K562 (cell line): ENCODE data around the gene PPP1R16B. TPM values are rescaled to one million over a fixed set of nuclear protein-coding genes. Genes with fewer than 3 reads are reported as not detected.

ENCODE experiments used
- BACH1 ChIP-seq: fragments of 200-800 bp; sonication (Bioruptor generic); IDR thresholded peaks from 2 replicates; pipeline ENCODE4 v1.6.1; 2016; ENCODE audit warnings: missing genetic modification characterization, missing compliant biosample characterization
- CCAR2 ChIP-seq: fragments of 200-400 bp; formaldehyde crosslinking; IDR thresholded peaks from 2 replicates; pipeline ENCODE4 v1.6.1; 2017; ENCODE audit warnings: mild to moderate bottlenecking, low read depth, low read length
- ETV6 ChIP-seq, 3 experiments: fragments of 150-350 bp in 1 of 3; sonication (generic) in 1 of 3; formaldehyde crosslinking in 1 of 3; IDR thresholded peaks; 2 replicates each; pipeline versions ENCODE4 v1.6.1 to v1.8.0; 2014 to 2022; ENCODE audit warnings: borderline replicate concordance in 2 of 3, low read depth in 2 of 3, antibody characterized with exemption in 1 of 3, low read length in 1 of 3, mild to moderate bottlenecking in 1 of 3, missing genetic modification reagents in 1 of 3
- FOXK1 ChIP-seq: sonication (generic); formaldehyde crosslinking; IDR thresholded peaks from 2 replicates; pipeline ENCODE4 v1.8.0; 2022; ENCODE audit warnings: missing genetic modification reagents, mild to moderate bottlenecking, borderline replicate concordance
- FOXP1 ChIP-seq: sonication (generic); formaldehyde crosslinking; IDR thresholded peaks from 2 replicates; pipeline ENCODE4 v1.8.0; 2022; ENCODE audit warnings: mild to moderate bottlenecking, missing genetic modification reagents
- GABPA ChIP-seq: fragments of 200-800 bp; sonication (Bioruptor generic); conservative IDR thresholded peaks from 2 replicates; pipeline ENCODE4 v1.6.1; 2016; ENCODE audit warnings: low read depth, missing genetic modification characterization, missing compliant biosample characterization
- KDM1A ChIP-seq, 2 experiments: fragments of 450-650 bp; IDR thresholded peaks; 2 replicates each; pipeline ENCODE4 v1.6.1; 2016; ENCODE audit warnings: mild to moderate bottlenecking in 2 of 2
- MCM2 ChIP-seq: fragments of 450-650 bp; IDR thresholded peaks from 2 replicates; pipeline ENCODE4 v1.6.1; 2017; ENCODE audit warnings: low read depth, mild to moderate bottlenecking
- MIER1 ChIP-seq: fragments of 450-650 bp; IDR thresholded peaks from 2 replicates; pipeline ENCODE4 v1.6.1; 2016; ENCODE audit warnings: antibody characterized with exemption, mild to moderate bottlenecking, low read depth
- PML ChIP-seq: IDR thresholded peaks from 2 replicates; pipeline ENCODE4 v1.6.1; 2012; ENCODE audit warnings: low read length, inconsistent platforms
- POLR2AphosphoS5 ChIP-seq: IDR thresholded peaks from 2 replicates; pipeline ENCODE4 v1.6.1; 2011; ENCODE audit warnings: mild to moderate bottlenecking, low read depth, low read length, moderate library complexity; ENCODE audit not compliant: control insufficient read depth, insufficient read depth
- RAD21 ChIP-seq, 2 experiments: fragments of 250-450 bp in 1 of 2; fragments of 450-650 bp in 1 of 2; sonication (Bioruptor Pico) in 1 of 2; formaldehyde crosslinking in 1 of 2; IDR thresholded peaks in 1 of 2; conservative IDR thresholded peaks in 1 of 2; 2 replicates each; pipeline versions ENCODE4 v1.4.0 to v1.8.0; 2020 to 2022; ENCODE audit warnings: mild to moderate bottlenecking in 2 of 2, moderate library complexity in 1 of 2
- RNF2 ChIP-seq: sonication (generic); IDR thresholded peaks from 2 replicates; pipeline ENCODE4 v1.6.1; 2016
- SMARCE1 ChIP-seq: fragments of 450-650 bp; IDR thresholded peaks from 2 replicates; pipeline ENCODE4 v1.7.1; 2016; ENCODE audit warnings: mild to moderate bottlenecking
- TCF3 ChIP-seq: sonication (generic); formaldehyde crosslinking; IDR thresholded peaks from 2 replicates; pipeline ENCODE4 v1.4.0; 2020; ENCODE audit warnings: mild to moderate bottlenecking, missing genetic modification reagents
- UBTF ChIP-seq, 2 experiments: IDR thresholded peaks; 2 replicates each; pipeline ENCODE4 v1.6.1; 2012; ENCODE audit warnings: improper control_type of control experiment in 2 of 2, low read depth in 2 of 2, low read length in 2 of 2, borderline replicate concordance in 1 of 2
- ZBTB17 ChIP-seq: fragments of 450-650 bp; formaldehyde crosslinking; IDR thresholded peaks from 2 replicates; pipeline ENCODE4 v1.4.0; 2020; ENCODE audit warnings: mild to moderate bottlenecking
- ZFP36 ChIP-seq: fragments of 150-350 bp; IDR thresholded peaks from 2 replicates; pipeline ENCODE4 v1.6.1; 2018; ENCODE audit warnings: low read length, low read depth; ENCODE audit not compliant: partially characterized antibody
- ZNF282 ChIP-seq: sonication (generic); formaldehyde crosslinking; IDR thresholded peaks from 2 replicates; pipeline ENCODE4 v1.8.1; 2023; ENCODE audit warnings: missing genetic modification reagents
- ZNF311 ChIP-seq: fragments of 250-450 bp; sonication (Bioruptor Pico); IDR thresholded peaks from 2 replicates; pipeline ENCODE4 v1.4.0; 2020; ENCODE audit warnings: mild to moderate bottlenecking, moderate library complexity
- polyA plus RNA-seq, 8 experiments: library from polyadenylated mRNA; depleted of rRNA in 4 of 8; stranded (reverse) in 5 of 8; unstranded in 3 of 8; fragments of >200 nt; fragmentation: Nextera tagmentation in 2 of 8; fragmentation: Illumina TruSeq in 1 of 8; extraction: Ambion mirVana in 2 of 8; extraction: Trizol in 1 of 8; gene quantifications; 2 replicates each; pipeline versions ENCODE4 v1.2.1 to v1.2.3, GENCODE V29; 2011 to 2014; ENCODE audit warnings: inconsistent platforms in 1 of 8, missing spikeins in 1 of 8
- total RNA-seq, 7 experiments: library from RNA; depleted of rRNA in 6 of 7; stranded (reverse); fragments of >200 nt in 6 of 7; fragmentation: Illumina TruSeq in 2 of 7; extraction: Trizol in 2 of 7; gene quantifications; 2 replicates each; pipeline versions ENCODE4 v1.2.1 to v1.2.3, GENCODE V29; 2011 to 2021; ENCODE audit warnings: low replicate concordance in 1 of 7
- TF ChIP-seq, protein P1 (sequence below): IDR thresholded peaks from 2 replicates; pipeline ENCODE4 v1.6.1; 2012; ENCODE audit warnings: low read depth, low read length, improper control_type of control experiment, borderline replicate concordance
- TF ChIP-seq, protein P2 (sequence below): fragments of 450-650 bp; formaldehyde crosslinking; conservative IDR thresholded peaks from 2 replicates; pipeline ENCODE4 v1.4.0; 2022; ENCODE audit warnings: mild to moderate bottlenecking, missing genetic modification characterization

PPP1R16B gene
- total and polyA plus RNA-seq, 9 of the 15 experiments (the other 6 are each of a cell fraction or from before 2014, with no cell fraction given): 1.5 to 11.5 (median 6.8) TPM

DNA sequence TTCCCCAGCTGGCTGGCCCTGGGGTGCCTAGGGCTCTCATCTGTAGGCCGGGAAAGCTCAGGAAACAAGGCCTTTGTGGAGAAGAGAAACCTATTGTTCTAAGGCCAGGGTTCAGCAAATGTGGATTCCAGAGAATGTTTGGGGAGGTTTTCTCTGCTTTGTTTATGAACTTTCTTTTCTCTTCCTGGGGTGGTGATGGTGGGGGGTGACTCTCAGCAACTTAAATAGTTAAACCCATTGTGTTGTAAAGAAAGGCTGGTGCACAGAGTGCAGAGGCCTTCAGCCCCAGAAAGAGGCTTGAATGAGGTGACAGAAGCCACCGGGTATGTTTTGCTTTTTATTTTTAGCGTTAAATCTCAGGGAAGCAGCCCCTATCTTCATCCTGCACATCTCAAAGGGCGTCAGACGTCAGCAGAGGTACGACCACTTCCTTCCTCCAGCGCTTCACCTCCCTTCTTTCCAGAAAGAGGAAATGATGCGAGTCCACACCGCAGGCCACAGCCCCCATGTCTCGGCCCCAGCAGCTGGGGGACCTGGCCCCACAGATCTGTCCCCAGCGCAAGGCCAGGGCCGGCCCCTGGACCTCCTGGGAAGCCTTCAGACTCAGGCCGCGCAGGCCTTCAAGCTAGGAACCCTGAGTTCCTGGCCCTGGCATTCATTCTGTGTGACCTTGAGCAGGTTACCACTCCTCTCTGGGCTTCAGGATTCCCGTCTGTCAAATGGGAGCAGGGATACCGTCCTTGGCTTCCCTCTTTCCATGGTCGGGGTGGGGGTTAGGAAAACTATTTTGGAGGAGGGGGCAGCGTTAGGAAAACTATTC lies 605 bp upstream of the PPP1R16B start (continued):
- TF ChIP-seq, protein P1, sequence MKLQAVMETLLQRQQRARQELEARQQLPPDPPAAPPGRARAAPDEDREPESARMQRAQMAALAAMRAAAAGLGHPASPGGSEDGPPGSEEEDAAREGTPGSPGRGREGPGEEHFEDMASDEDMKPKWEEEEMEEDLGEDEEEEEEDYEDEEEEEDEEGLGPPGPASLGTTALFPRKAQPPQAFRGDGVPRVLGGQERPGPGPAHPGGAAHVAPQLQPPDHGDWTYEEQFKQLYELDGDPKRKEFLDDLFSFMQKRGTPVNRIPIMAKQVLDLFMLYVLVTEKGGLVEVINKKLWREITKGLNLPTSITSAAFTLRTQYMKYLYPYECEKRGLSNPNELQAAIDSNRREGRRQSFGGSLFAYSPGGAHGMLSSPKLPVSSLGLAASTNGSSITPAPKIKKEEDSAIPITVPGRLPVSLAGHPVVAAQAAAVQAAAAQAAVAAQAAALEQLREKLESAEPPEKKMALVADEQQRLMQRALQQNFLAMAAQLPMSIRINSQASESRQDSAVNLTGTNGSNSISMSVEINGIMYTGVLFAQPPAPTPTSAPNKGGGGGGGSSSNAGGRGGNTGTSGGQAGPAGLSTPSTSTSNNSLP: no peak
- TF ChIP-seq KDM1A (IDR thresholded peaks at IDR 0.05): peak; percentile 60 to 78; a peak in 3 of 4 replicates
- TF ChIP-seq POLR2AphosphoS5: peak; percentile 44; the same call in 1 of the 2 replicates
- TF ChIP-seq TCF3 (CRISPR knock-in tag): peak; percentile 86
- peak; percentile 67; the same call in 1 of the 2 replicates for TF ChIP-seq SMARCE1
- TF ChIP-seq FOXP1: peak; percentile 88
- no peak for TF ChIP-seq MCM2
- TF ChIP-seq FOXK1 (CRISPR knock-in tag): no peak
- peak in 1 of 2 experiments; percentile 96; a peak in 3 of 4 replicates for TF ChIP-seq ETV6 (IDR thresholded peaks at IDR 0.05; ENCODE audit: borderline replicate concordance in 1 of 2, low read depth in 2 of 2, low read length in 1 of 2)
- no peak for TF ChIP-seq ETV6 (CRISPR knock-in tag; IDR thresholded peaks at IDR 0.05; ENCODE audit: borderline replicate concordance)
- TF ChIP-seq UBTF (IDR thresholded peaks at IDR 0.05; ENCODE audit: borderline replicate concordance in 1 of 2, low read depth in 2 of 2, low read length in 2 of 2): no peak
- TF ChIP-seq BACH1 (tag): no peak
- TF ChIP-seq GABPA: peak; percentile 63
- TF ChIP-seq ZBTB17 (CRISPR knock-in tag): 0 out of 2 replicates have a peak, but pooled peaks have one; percentile 29
- TF ChIP-seq MIER1: no peak
- 0 out of 4 replicates have a peak, but pooled peaks of 1 of the 2 experiments have one; percentile 6 for TF ChIP-seq RAD21 (CRISPR knock-in tag; conservative IDR thresholded peaks at IDR 0.05 in 1 of 2, IDR thresholded peaks at IDR 0.05 in 1 of 2)
- no peak for TF ChIP-seq ZNF282 (CRISPR knock-in tag)
- TF ChIP-seq RNF2: peak; percentile 95; the same call in 1 of the 2 replicates
- no peak for TF ChIP-seq CCAR2
- TF ChIP-seq, protein P2, sequence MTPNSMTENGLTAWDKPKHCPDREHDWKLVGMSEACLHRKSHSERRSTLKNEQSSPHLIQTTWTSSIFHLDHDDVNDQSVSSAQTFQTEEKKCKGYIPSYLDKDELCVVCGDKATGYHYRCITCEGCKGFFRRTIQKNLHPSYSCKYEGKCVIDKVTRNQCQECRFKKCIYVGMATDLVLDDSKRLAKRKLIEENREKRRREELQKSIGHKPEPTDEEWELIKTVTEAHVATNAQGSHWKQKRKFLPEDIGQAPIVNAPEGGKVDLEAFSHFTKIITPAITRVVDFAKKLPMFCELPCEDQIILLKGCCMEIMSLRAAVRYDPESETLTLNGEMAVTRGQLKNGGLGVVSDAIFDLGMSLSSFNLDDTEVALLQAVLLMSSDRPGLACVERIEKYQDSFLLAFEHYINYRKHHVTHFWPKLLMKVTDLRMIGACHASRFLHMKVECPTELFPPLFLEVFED (CRISPR knock-in tag): 0 out of 2 replicates have a peak, but pooled peaks have one; percentile 50
- peak; percentile 19; the same call in 1 of the 2 replicates for TF ChIP-seq PML
- peak; percentile 20 for TF ChIP-seq ZFP36
- peak; percentile 45; the same call in 1 of the 2 replicates for TF ChIP-seq ZNF311 (CRISPR knock-in tag)
